H1 (cell line): ENCODE results near the gene RHBDF2. TPM values are rescaled to one million over a fixed set of nuclear protein-coding genes. Genes with fewer than 3 reads are reported as not detected.

Source experiments
- CTCF ChIA-PET: fragments of 300-600 bp; sonication (Branson Sonifier 250); formaldehyde crosslinking; loops from one replicate; lab custom pipeline; 2021; ENCODE audit not compliant: partially characterized antibody; lab: Charles Lee
- POLR2A ChIA-PET: fragments of 300-600 bp; sonication (Branson Sonifier 250); formaldehyde crosslinking; loops from one replicate; lab custom pipeline; 2021; ENCODE audit warnings: inconsistent platforms; ENCODE audit not compliant: partially characterized antibody; lab: Charles Lee
- DNase-seq, 2 experiments: peaks; one replicate each; pipeline versions ENCODE4 v3.0.0 to v3.0.0-alpha.2; 2010 to 2022; ENCODE audit warnings: low spot score in 2 of 2, low read depth in 1 of 2, mixed read lengths in 1 of 2
- FAIRE-seq: peaks from 2 replicates; lab custom pipeline; 2011; peaks lifted over from hg19 to GRCh38; lab: Jason Lieb, UNC
- H2AFZ ChIP-seq: 2 replicates; pipeline ENCODE4 v1.8.1; 2012; ENCODE audit warnings: low read length, inconsistent platforms
- H2AK5ac ChIP-seq: 2 replicates; pipeline ENCODE4 v1.6.1; 2013; ENCODE audit warnings: low read depth, low read length
- H2BK120ac ChIP-seq: replicated peaks from 2 replicates; pipeline ENCODE3; 2013; ENCODE audit warnings: low read depth, low read length, inconsistent platforms
- H2BK12ac ChIP-seq: 2 replicates; pipeline ENCODE4 v1.6.1; 2013; ENCODE audit warnings: low read depth, low read length
- H2BK15ac ChIP-seq: 2 replicates; pipeline ENCODE4 v1.6.1; 2013; ENCODE audit warnings: low read length
- H2BK20ac ChIP-seq: 2 replicates; pipeline ENCODE4 v1.6.1; 2013; ENCODE audit warnings: low read length
- H2BK5ac ChIP-seq: 2 replicates; pipeline ENCODE4 v1.6.1; 2013; ENCODE audit warnings: low read depth, low read length
- H3K14ac ChIP-seq: 2 replicates; pipeline ENCODE4 v1.6.1; 2013; ENCODE audit warnings: inconsistent platforms; ENCODE audit not compliant: insufficient read length
- H3K18ac ChIP-seq: 2 replicates; pipeline ENCODE4 v1.6.1; 2013; ENCODE audit warnings: low read length; ENCODE audit errors: extremely low read depth
- H3K23ac ChIP-seq: 2 replicates; pipeline ENCODE4 v1.6.1; 2013; ENCODE audit warnings: inconsistent platforms; ENCODE audit not compliant: insufficient read length
- H3K23me2 ChIP-seq: 2 replicates; pipeline ENCODE4 v1.6.1; 2013; ENCODE audit warnings: low read depth, low read length
- H3K27ac ChIP-seq: 2 replicates; pipeline ENCODE4 v1.6.1; 2011; ENCODE audit warnings: low read depth, low read length, inconsistent platforms
- H3K27me3 ChIP-seq, 4 experiments: replicated peaks in 1 of 4; 1 replicate in 1 of 4; 2 replicates in 3 of 4; pipeline versions ENCODE4 v1.6.1 to v1.8.1; 2011 to 2013; ENCODE audit warnings: low read length in 3 of 4, mild to moderate bottlenecking in 3 of 4, inconsistent platforms in 2 of 4, mixed read lengths in 2 of 4, moderate library complexity in 1 of 4; ENCODE audit not compliant: control insufficient read depth in 3 of 4, insufficient read depth in 3 of 4; ENCODE audit errors: extremely low read depth in 1 of 4
- H3K36me3 ChIP-seq, 4 experiments: 2 replicates each; pipeline versions ENCODE4 v1.6.1 to v1.8.1; 2011 to 2013; ENCODE audit warnings: mild to moderate bottlenecking in 4 of 4, low read length in 3 of 4, moderate library complexity in 2 of 4, control low read depth in 1 of 4, inconsistent platforms in 1 of 4; ENCODE audit not compliant: insufficient read depth in 4 of 4, control insufficient read depth in 2 of 4
- H3K4ac ChIP-seq: replicated peaks from 2 replicates; pipeline ENCODE3; 2013; ENCODE audit warnings: low read length, low read depth, mixed read lengths, inconsistent platforms; ENCODE audit not compliant: insufficient read length
- H3K4me1 ChIP-seq, 4 experiments: replicated peaks in 1 of 4; 1 replicate in 1 of 4; 2 replicates in 3 of 4; pipeline versions ENCODE4 v1.6.1 to v1.8.1; 2011 to 2013; ENCODE audit warnings: low read length in 3 of 4, inconsistent platforms in 2 of 4, mixed read lengths in 1 of 4; ENCODE audit not compliant: insufficient read depth in 4 of 4, control insufficient read depth in 3 of 4
- H3K4me2 ChIP-seq, 2 experiments: 2 replicates each; pipeline versions ENCODE4 v1.6.1 to v1.8.1; 2011 to 2013; ENCODE audit warnings: low read depth in 2 of 2, low read length in 2 of 2, control low read depth in 1 of 2, inconsistent platforms in 1 of 2, mild to moderate bottlenecking in 1 of 2; ENCODE audit not compliant: insufficient read depth in 1 of 2
- H3K4me3 ChIP-seq, 4 experiments: fragments of 200-600, 300-600 bp in 1 of 4; sonication (generic), shearing (Covaris generic), sonication (Bioruptor Twin) in 1 of 4; 2 replicates each; pipeline versions ENCODE4 v1.5.1 to v1.8.1; 2011 to 2016; ENCODE audit warnings: low read length in 4 of 4, low read depth in 3 of 4, control low read depth in 2 of 4, inconsistent platforms in 2 of 4, mild to moderate bottlenecking in 2 of 4, mixed read lengths in 1 of 4, moderate library complexity in 1 of 4; ENCODE audit not compliant: insufficient read depth in 2 of 4; ENCODE audit errors: extremely low read depth in 1 of 4
- H3K56ac ChIP-seq: replicated peaks from 2 replicates; pipeline ENCODE3; 2013; ENCODE audit warnings: low read depth, mild to moderate bottlenecking, mixed read lengths, low read length, inconsistent platforms; ENCODE audit not compliant: insufficient read length
- H3K79me1 ChIP-seq: 2 replicates; pipeline ENCODE4 v1.6.1; 2013; ENCODE audit warnings: low read depth, low read length, control low read depth
- H3K79me2 ChIP-seq, 2 experiments: 2 replicates each; pipeline versions ENCODE4 v1.6.1 to v1.8.1; 2012 to 2013; ENCODE audit warnings: low read length in 2 of 2, mild to moderate bottlenecking in 2 of 2, inconsistent platforms in 1 of 2; ENCODE audit not compliant: insufficient read depth in 2 of 2, control insufficient read depth in 1 of 2
- H3K9ac ChIP-seq, 4 experiments: replicated peaks in 1 of 4; 1 replicate in 1 of 4; 2 replicates in 3 of 4; pipeline versions ENCODE4 v1.6.1 to v1.8.1; 2011 to 2013; ENCODE audit warnings: low read depth in 3 of 4, low read length in 3 of 4, control low read depth in 2 of 4, mild to moderate bottlenecking in 2 of 4, moderate library complexity in 2 of 4, inconsistent platforms in 1 of 4; ENCODE audit errors: extremely low read depth in 1 of 4
- H3K9me3 ChIP-seq, 2 experiments: 2 replicates each; pipeline versions ENCODE4 v1.6.1 to v1.8.1; 2012 to 2013; ENCODE audit warnings: mild to moderate bottlenecking in 2 of 2, moderate library complexity in 2 of 2, control low read depth in 1 of 2, inconsistent platforms in 1 of 2, low read depth in 1 of 2, low read length in 1 of 2, mixed read lengths in 1 of 2; ENCODE audit not compliant: insufficient read depth in 2 of 2
- H4K20me1 ChIP-seq, 2 experiments: replicated peaks in 1 of 2; 2 replicates each; pipeline versions ENCODE3 to v1.8.1; 2011 to 2013; ENCODE audit warnings: inconsistent platforms in 2 of 2, low read length in 2 of 2, mild to moderate bottlenecking in 1 of 2; ENCODE audit not compliant: insufficient read depth in 2 of 2, control insufficient read depth in 1 of 2
- H4K5ac ChIP-seq: 2 replicates; pipeline ENCODE4 v1.6.1; 2013; ENCODE audit warnings: low read length, low read depth, mixed read lengths, inconsistent platforms; ENCODE audit not compliant: insufficient read length
- H4K8ac ChIP-seq: 2 replicates; pipeline ENCODE4 v1.8.0; 2013; ENCODE audit warnings: mild to moderate bottlenecking, moderate library complexity, low read length, inconsistent platforms; ENCODE audit not compliant: insufficient read depth; ENCODE audit errors: extremely low read depth
- H4K91ac ChIP-seq: replicated peaks from 2 replicates; pipeline ENCODE3; 2013; ENCODE audit warnings: low read length, mixed read lengths, inconsistent platforms; ENCODE audit not compliant: insufficient read length
- ATF2 ChIP-seq: IDR thresholded peaks from 2 replicates; pipeline ENCODE4 v1.6.1; 2012; ENCODE audit warnings: low read length, inconsistent platforms
- CBX5 ChIP-seq: fragments of 300-800, 300-1000 bp; sonication (generic); IDR thresholded peaks from 2 replicates; pipeline ENCODE4 v1.7.1; 2016; ENCODE audit warnings: antibody characterized with exemption, low read length, low read depth
- CHD2 ChIP-seq: IDR thresholded peaks from 2 replicates; pipeline ENCODE4 v1.6.1; 2012; ENCODE audit warnings: low read length, improper control_type of control experiment
- EGR1 ChIP-seq: IDR thresholded peaks from 2 replicates; pipeline ENCODE4 v1.6.1; 2011; ENCODE audit warnings: low read depth, low read length, borderline replicate concordance
- KDM1A ChIP-seq: fragments of 200-600, 300-600 bp; sonication (generic); IDR thresholded peaks from 2 replicates; pipeline ENCODE4 v1.7.1; 2016; ENCODE audit warnings: mild to moderate bottlenecking, low read length, borderline replicate concordance
- POLR2AphosphoS5 ChIP-seq: IDR thresholded peaks from 2 replicates; pipeline ENCODE4 v1.6.1; 2011; ENCODE audit warnings: low read depth, low read length
- RBBP5 ChIP-seq: IDR thresholded peaks from 2 replicates; pipeline ENCODE4 v1.7.1; 2012; ENCODE audit warnings: low read depth, mild to moderate bottlenecking, inconsistent platforms, low read length, moderate library complexity, borderline replicate concordance
- RNF2 ChIP-seq: fragments of 200-900, 300-1000 bp; sonication (generic); IDR thresholded peaks from 2 replicates; pipeline ENCODE4 v1.7.1; 2016; ENCODE audit warnings: borderline replicate concordance, low read depth, mild to moderate bottlenecking, antibody characterized with exemption, low read length; ENCODE audit not compliant: poor library complexity, severe bottlenecking; ENCODE audit errors: missing control alignments
- SP2 ChIP-seq: IDR thresholded peaks from 2 replicates; pipeline ENCODE4 v1.6.1; 2012; ENCODE audit warnings: mild to moderate bottlenecking, low read length, inconsistent platforms
- WGBS, 2 experiments: shearing (Covaris generic) in 1 of 2; methylation state at CpG; one replicate each; pipeline versions ENCODE4 v1.1.6 to v1.1.7; 2013 to 2015; ENCODE audit warnings: low lambda C conversion rate in 2 of 2, mixed read lengths in 2 of 2, inconsistent platforms in 1 of 2, low coverage in 1 of 2, missing lambda C conversion rate in 1 of 2; ENCODE audit not compliant: insufficient replicate concordance in 2 of 2, insufficient coverage in 1 of 2, insufficient read length in 1 of 2; ENCODE audit errors: extremely low coverage in 1 of 2, missing lambda C conversion rate in 1 of 2; 5-methylcytosine and 5-hydroxymethylcytosine counted together
- polyA plus RNA-seq, 7 experiments: library from polyadenylated mRNA; depleted of rRNA in 3 of 7; stranded (reverse) in 5 of 7; unstranded in 2 of 7; fragments of >200 nt in 5 of 7; fragments of 200-250 nt in 2 of 7; gene quantifications; 1 replicate in 5 of 7; 2 replicates in 1 of 7; 4 replicates in 1 of 7; pipeline versions ENCODE4 v1.2.1 to v1.2.3, GENCODE V29; 2011 to 2013; ENCODE audit warnings: missing spikeins in 2 of 7, mixed read lengths in 2 of 7
- total RNA-seq: library from RNA; stranded (reverse); fragmentation: NEBNext Ultra II Directional; extraction: Animal tissue kit (Norgen Biotek cat#: 25700); gene quantifications from 2 replicates; pipeline ENCODE4 v1.2.1, GENCODE V29; 2021
- TF ChIP-seq, protein P1 (sequence below), 3 experiments: IDR thresholded peaks; 1 replicate in 2 of 3; 2 replicates in 1 of 3; pipeline versions ENCODE4 v1.5.1 to v1.6.1; 2011; ENCODE audit warnings: low read length in 3 of 3, mild to moderate bottlenecking in 3 of 3, inconsistent platforms in 2 of 3, low read depth in 1 of 3, moderate library complexity in 1 of 3; ENCODE audit not compliant: insufficient read depth in 1 of 3; ENCODE audit errors: control extremely low read depth in 1 of 3

The RHBDF2 gene
- total and polyA plus RNA-seq, 2 of the 8 experiments (the other 6 are each of a cell fraction or from before 2014, with no cell fraction given), result 21.2 to 25.9 TPM

DNA sequence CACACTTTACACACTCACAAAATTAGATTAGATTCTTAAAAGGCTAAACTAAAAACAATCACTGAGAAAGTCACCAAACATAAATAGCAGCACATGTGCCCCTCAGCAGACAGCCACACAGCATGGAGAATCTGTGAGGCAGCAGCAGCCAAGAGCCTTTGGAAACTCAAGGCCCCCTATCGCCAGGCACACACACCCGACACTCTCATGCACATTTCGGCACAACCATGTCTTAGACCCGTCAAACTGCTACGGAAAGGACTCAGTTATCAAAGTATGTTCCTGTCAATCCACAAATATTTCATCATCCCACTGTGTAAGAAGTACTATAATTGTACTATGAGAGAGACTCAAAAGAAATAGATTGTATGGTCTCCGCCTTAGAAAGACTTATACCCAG lies 69.2 kb downstream of the RHBDF2 start:
- Histone ChIP-seq H2BK12ac (no peak overlapping the region), H3K27ac (no peak overlapping the region), H3K79me2 (peaks cover 10 to 89% of the 10 kb centered on the region in 2 experiments), H4K5ac (no peak overlapping the region), H2AK5ac (no peak overlapping the region), H3K4me3 (no peak overlapping the region), H4K91ac (no peak overlapping the region), H3K23ac (no peak overlapping the region), H3K18ac (no peak overlapping the region), H2BK15ac (no peak overlapping the region), H3K23me2 (no peaks in the 10 kb centered on the region), H3K4me2 (no peak overlapping the region), H3K79me1 (peaks cover 23% of the 10 kb centered on the region), H4K8ac (no peak overlapping the region), H2BK120ac (no peak overlapping the region), H4K20me1 (peaks cover 20 to 28% of the 10 kb centered on the region in 2 experiments), H3K4ac (no peak overlapping the region), H3K56ac (no peak overlapping the region), H2BK5ac (no peak overlapping the region), H3K4me1 (peaks cover 0 to 22% (median 7%) of the 10 kb centered on the region in 4 experiments), H3K27me3 (no peaks in the 10 kb centered on the region), H2AFZ (no peak overlapping the region), H3K36me3 (no peaks in the 10 kb centered on the region), H2BK20ac (no peak overlapping the region), H3K9me3 (no peaks in the 10 kb centered on the region), H3K14ac (no peak overlapping the region), H3K9ac (no peak overlapping the region)
- FAIRE-seq (no peak), DNase-seq (no peak)
- ChIA-PET CTCF (interaction anchor here (1.2 to 2.6 kb wide), 5 partner anchors 13 to 62 kb away, joined by 3 to 18 read pairs (median 8); no protein-coding TSS in a partner anchor), POLR2A (no interaction called here)
- 84% methylated on average over 6 of the region's 6 CpGs; no CpG with 5 or more reads in 1 of the 2 experiments for WGBS, 2 experiments
- no peak for TF ChIP-seq CBX5
- TF ChIP-seq EGR1, result no peak
- no peak for TF ChIP-seq POLR2AphosphoS5
- TF ChIP-seq SP2, result no peak
- TF ChIP-seq RNF2, result no peak
- TF ChIP-seq RBBP5, result no peak
- TF ChIP-seq, protein P1, sequence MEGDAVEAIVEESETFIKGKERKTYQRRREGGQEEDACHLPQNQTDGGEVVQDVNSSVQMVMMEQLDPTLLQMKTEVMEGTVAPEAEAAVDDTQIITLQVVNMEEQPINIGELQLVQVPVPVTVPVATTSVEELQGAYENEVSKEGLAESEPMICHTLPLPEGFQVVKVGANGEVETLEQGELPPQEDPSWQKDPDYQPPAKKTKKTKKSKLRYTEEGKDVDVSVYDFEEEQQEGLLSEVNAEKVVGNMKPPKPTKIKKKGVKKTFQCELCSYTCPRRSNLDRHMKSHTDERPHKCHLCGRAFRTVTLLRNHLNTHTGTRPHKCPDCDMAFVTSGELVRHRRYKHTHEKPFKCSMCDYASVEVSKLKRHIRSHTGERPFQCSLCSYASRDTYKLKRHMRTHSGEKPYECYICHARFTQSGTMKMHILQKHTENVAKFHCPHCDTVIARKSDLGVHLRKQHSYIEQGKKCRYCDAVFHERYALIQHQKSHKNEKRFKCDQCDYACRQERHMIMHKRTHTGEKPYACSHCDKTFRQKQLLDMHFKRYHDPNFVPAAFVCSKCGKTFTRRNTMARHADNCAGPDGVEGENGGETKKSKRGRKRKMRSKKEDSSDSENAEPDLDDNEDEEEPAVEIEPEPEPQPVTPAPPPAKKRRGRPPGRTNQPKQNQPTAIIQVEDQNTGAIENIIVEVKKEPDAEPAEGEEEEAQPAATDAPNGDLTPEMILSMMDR (IDR thresholded peaks at IDR 0.05; ENCODE audit: control extremely low read depth in 1 of 3, insufficient read depth in 1 of 3, low read depth in 1 of 3, low read length in 3 of 3), result no peak
- TF ChIP-seq ATF2, result no peak
- TF ChIP-seq KDM1A, result no peak
- TF ChIP-seq CHD2, result no peak
